ENCODE results near the gene TNIK. TPM values are rescaled to one million over a fixed set of nuclear protein-coding genes. Genes with fewer than 3 reads are reported as not detected.
"Not testable (repeated sequence)": the region's sequence is repeated elsewhere in the genome, so short reads cannot be mapped to it uniquely, and the experiment has no call there.

TNIK gene
- total RNA-seq, 4 donors from 2014 or later: 1.5 to 20.3 (median 7.7) TPM

DNA sequence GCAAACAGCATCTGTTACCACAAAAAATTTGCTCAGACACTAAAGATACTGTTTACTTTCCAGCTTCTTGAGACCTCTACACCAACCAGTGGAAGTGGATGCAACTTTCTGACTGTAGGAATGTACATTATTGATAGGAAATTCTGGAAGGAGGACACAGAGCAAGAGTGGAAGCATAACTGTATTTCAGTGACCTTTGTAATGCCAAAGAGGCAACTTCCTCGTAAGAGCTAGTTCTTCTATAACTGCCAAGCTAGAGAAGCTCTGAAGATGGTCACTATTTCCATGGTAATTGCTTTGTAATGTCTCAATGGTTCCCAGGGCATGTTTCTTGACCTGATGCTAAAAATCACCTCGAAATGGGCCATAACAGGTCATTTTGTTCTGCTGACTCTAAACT, 337.3 kb downstream of the TNIK start:
- Histone ChIP-seq H3K36me3 (no peaks in the 10 kb centered on the region), H3K27ac (no peak overlapping the region), H3K27me3 (no peaks in the 10 kb centered on the region), H3K4me3 (no peak overlapping the region), H3K4me1 (no peaks in the 10 kb centered on the region), H3K9me3 (no peaks in the 10 kb centered on the region)
- DNase-seq: no peak
- intact Hi-C loops (cut with DNase I; ENCODE audit: low total_unique reads): no loop called here
- TF ChIP-seq POLR2A (IDR thresholded peaks at IDR 0.05): no peak
- TF ChIP-seq, protein P1, sequence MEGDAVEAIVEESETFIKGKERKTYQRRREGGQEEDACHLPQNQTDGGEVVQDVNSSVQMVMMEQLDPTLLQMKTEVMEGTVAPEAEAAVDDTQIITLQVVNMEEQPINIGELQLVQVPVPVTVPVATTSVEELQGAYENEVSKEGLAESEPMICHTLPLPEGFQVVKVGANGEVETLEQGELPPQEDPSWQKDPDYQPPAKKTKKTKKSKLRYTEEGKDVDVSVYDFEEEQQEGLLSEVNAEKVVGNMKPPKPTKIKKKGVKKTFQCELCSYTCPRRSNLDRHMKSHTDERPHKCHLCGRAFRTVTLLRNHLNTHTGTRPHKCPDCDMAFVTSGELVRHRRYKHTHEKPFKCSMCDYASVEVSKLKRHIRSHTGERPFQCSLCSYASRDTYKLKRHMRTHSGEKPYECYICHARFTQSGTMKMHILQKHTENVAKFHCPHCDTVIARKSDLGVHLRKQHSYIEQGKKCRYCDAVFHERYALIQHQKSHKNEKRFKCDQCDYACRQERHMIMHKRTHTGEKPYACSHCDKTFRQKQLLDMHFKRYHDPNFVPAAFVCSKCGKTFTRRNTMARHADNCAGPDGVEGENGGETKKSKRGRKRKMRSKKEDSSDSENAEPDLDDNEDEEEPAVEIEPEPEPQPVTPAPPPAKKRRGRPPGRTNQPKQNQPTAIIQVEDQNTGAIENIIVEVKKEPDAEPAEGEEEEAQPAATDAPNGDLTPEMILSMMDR (IDR thresholded peaks at IDR 0.05): no peak

DNA sequence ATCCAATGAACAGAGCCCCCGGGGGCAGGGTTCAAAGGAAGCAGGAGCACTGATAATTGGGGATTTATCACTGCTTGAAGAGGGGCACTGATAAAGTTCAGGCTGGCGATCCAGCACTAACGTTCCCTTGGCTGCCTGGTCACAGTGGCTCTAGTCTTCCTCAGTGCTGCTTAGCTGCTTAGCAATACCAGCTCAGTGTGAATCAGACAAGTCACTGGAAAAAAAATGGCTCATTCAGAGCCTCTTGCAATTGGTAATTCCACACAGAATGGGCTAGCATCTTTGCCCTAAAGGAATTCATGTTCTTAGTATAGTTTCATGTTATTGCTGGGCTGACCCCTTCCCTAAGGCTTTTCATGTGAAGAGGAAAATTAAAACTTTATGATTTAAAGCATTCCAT, 338.0 kb downstream of the TNIK start:
- H3K4me1 ChIP-seq: no peaks in the 10 kb centered on the region
- no peaks in the 10 kb centered on the region for H3K36me3 ChIP-seq
- H3K27ac ChIP-seq: no peak overlapping the region
- H3K4me3 ChIP-seq: no peak overlapping the region
- no peak for DNase-seq
- intact Hi-C loops (cut with DNase I; ENCODE audit: low total_unique reads): no loop called here
- H3K9me3 ChIP-seq: no peaks in the 10 kb centered on the region
- TF ChIP-seq, protein P1 (IDR thresholded peaks at IDR 0.05): no peak
- TF ChIP-seq POLR2A (IDR thresholded peaks at IDR 0.05): no peak
- no peaks in the 10 kb centered on the region for H3K27me3 ChIP-seq

DNA sequence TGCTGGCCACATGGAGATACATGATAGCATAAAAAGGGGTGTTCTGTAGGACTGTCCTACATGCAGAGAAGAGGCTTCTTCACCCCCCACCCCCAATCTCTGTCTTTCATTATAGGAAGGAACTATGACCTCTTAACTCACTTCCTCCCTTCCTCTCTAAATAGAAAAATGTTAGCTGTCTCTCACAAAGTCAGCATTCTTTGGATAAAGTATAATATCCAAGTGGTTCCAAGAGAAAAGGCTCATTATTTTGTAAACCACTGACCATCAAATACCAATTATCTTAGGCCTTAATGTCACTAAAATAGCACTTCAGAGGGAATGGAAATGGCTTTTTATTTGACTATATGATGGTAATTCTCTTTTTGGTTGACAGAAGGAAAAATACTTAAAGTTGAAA, 338.4 kb downstream of the TNIK start:
- Histone ChIP-seq H3K4me1 (no peaks in the 10 kb centered on the region), H3K4me3 (no peak overlapping the region), H3K27me3 (no peaks in the 10 kb centered on the region), H3K9me3 (no peaks in the 10 kb centered on the region), H3K27ac (no peak overlapping the region), H3K36me3 (no peaks in the 10 kb centered on the region)
- TF ChIP-seq POLR2A (IDR thresholded peaks at IDR 0.05): no peak
- TF ChIP-seq, protein P1 (IDR thresholded peaks at IDR 0.05): no peak
- DNase-seq: no peak
- intact Hi-C loops (cut with DNase I; ENCODE audit: low total_unique reads): no loop called here

DNA sequence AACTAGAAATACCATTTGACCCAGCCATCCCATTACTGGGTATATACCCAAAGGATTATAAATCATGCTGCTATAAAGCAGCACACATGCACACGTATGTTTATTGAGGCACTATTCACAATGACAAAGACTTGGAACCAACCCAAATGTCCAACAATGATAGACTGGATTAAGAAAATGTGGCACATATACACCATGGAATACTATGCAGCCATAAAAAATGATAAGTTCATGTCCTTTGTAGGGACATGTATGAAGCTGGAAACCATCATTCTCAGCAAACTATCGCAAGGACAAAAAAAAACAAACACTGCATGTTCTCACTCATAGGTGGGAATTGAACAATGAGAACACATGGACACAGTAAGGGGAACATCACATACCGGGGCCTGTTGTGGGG, 340.8 kb downstream of the TNIK start:
- H3K4me3 ChIP-seq; H3K27ac ChIP-seq; H3K9me3 ChIP-seq; DNase-seq; intact Hi-C loops (cut with DNase I; ENCODE audit: low total_unique reads); H3K27me3 ChIP-seq; H3K4me1 ChIP-seq; H3K36me3 ChIP-seq: not testable (repeated sequence)

- H3K36me3 ChIP-seq; H3K27me3 ChIP-seq; intact Hi-C loops (cut with DNase I; ENCODE audit: low total_unique reads); H3K4me1 ChIP-seq; DNase-seq; H3K27ac ChIP-seq; H3K4me3 ChIP-seq; H3K9me3 ChIP-seq: not testable (repeated sequence)
Measured at GRCh38 chr3:171118993-171119392, 341.2 kb downstream of the TNIK start.

GRCh38 chr3:171116824-171117395, 343.3 kb downstream of the TNIK start:
- intact Hi-C loops (cut with DNase I; ENCODE audit: low total_unique reads): no loop called here
- H3K4me1 ChIP-seq: no peaks in the 10 kb centered on the region
- no peaks in the 10 kb centered on the region for H3K9me3 ChIP-seq
- no peak overlapping the region for H3K27ac ChIP-seq
- no peak overlapping the region for H3K4me3 ChIP-seq
- H3K27me3 ChIP-seq: no peaks in the 10 kb centered on the region
- H3K36me3 ChIP-seq: no peaks in the 10 kb centered on the region
- DNase-seq: no peak
- no peak for TF ChIP-seq POLR2A (IDR thresholded peaks at IDR 0.05)
- TF ChIP-seq, protein P1 (IDR thresholded peaks at IDR 0.05): no peak

Data from uterus (tissue), 4 donors.